Astrocyte of the spinal cord (primary cell): ENCODE results near the gene C4orf54.

Experiments
- DNase-seq: peaks from one replicate; pipeline ENCODE4 v3.0.0; 2011; ENCODE audit warnings: low read depth, low spot score
- H3K4me3 ChIP-seq: 2 replicates; pipeline ENCODE4 v1.5.1; 2011; ENCODE audit warnings: low read depth, mild to moderate bottlenecking, low read length, moderate library complexity
- in situ Hi-C: cut with HindIII; loops from 2 replicates; pipeline ENCODE4 v1.10.0; 2017; ENCODE audit warnings: low sequenced_read_pairs
- TF ChIP-seq, protein P1 (sequence below): IDR thresholded peaks from 2 replicates; pipeline ENCODE4 v1.5.1; 2012; ENCODE audit warnings: low read depth, mild to moderate bottlenecking, low read length, inconsistent platforms

Gene C4orf54

DNA sequence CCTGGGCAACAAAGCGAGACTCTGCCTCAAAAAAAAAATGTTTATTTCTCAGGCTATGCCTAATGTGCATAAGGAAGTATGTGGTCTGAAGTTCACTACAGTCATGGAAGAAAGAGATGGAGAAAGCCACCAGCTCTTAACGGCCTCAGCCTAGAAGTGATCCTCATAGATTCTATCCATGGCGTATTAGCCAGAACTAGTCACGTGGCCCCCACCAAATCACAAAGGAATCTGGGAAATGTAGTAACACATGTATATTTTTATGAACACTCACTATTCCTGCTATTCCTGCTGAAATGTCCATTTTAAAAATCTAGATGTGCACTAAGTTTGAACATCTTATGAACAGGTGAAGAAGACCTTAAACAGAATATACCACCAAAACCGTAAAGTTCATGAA, 49.2 kb downstream of the C4orf54 start:
- TF ChIP-seq, protein P1, sequence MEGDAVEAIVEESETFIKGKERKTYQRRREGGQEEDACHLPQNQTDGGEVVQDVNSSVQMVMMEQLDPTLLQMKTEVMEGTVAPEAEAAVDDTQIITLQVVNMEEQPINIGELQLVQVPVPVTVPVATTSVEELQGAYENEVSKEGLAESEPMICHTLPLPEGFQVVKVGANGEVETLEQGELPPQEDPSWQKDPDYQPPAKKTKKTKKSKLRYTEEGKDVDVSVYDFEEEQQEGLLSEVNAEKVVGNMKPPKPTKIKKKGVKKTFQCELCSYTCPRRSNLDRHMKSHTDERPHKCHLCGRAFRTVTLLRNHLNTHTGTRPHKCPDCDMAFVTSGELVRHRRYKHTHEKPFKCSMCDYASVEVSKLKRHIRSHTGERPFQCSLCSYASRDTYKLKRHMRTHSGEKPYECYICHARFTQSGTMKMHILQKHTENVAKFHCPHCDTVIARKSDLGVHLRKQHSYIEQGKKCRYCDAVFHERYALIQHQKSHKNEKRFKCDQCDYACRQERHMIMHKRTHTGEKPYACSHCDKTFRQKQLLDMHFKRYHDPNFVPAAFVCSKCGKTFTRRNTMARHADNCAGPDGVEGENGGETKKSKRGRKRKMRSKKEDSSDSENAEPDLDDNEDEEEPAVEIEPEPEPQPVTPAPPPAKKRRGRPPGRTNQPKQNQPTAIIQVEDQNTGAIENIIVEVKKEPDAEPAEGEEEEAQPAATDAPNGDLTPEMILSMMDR: no peak
- no peak overlapping the region for H3K4me3 ChIP-seq
- DNase-seq: no peak
- in situ Hi-C loops: no loop called here
